Adrenal gland (tissue), 5 donors: ENCODE measurements around the gene HEY2.

Source experiments
- CTCF ChIP-seq, 6 experiments: fragments of 450-650 bp in 4 of 6; fragments of 200-600 bp in 2 of 6; sonication (generic) in 1 of 6; IDR thresholded peaks; 1 replicate in 5 of 6; 2 replicates in 1 of 6; pipeline versions ENCODE4 v1.5.1 to v1.8.0; 2016 to 2021; ENCODE audit warnings: antibody characterized with exemption in 6 of 6, mild to moderate bottlenecking in 2 of 6, moderate library complexity in 1 of 6
- POLR2A ChIP-seq, 2 donors: fragments of 450-650 bp; IDR thresholded peaks; one replicate each; pipeline ENCODE4 v1.6.1; 2017; ENCODE audit warnings: antibody characterized with exemption in 2 of 2, mild to moderate bottlenecking in 2 of 2, moderate library complexity in 1 of 2
- donor health status: DM: no; HTN: no; CAD: no.

GRCh38 chr6:125781314-125781868, 32.0 kb downstream of the HEY2 start:
- TF ChIP-seq POLR2A (IDR thresholded peaks at IDR 0.05) (no peak), CTCF (IDR thresholded peaks at IDR 0.05) (no peak)
